ENCODE measurements around the gene ATG16L2.

GRCh38 chr11:72841397-72841796 lies 27.2 kb downstream of the ATG16L2 start:
- no peak for TF ChIP-seq CTCF (tag by site-specific recombination; IDR thresholded peaks at IDR 0.05)
- TF ChIP-seq ZNF561 (tag by site-specific recombination; IDR thresholded peaks at IDR 0.05; ENCODE audit: borderline replicate concordance) = no peak
- TF ChIP-seq ZNF449 (tag by site-specific recombination; IDR thresholded peaks at IDR 0.05) = no peak
- TF ChIP-seq ZNF10 (tag by site-specific recombination; IDR thresholded peaks at IDR 0.05) = no peak
- TF ChIP-seq ZNF24 (tag by site-specific recombination; IDR thresholded peaks at IDR 0.05) = no peak
- TF ChIP-seq ZNF76 (tag by site-specific recombination; IDR thresholded peaks at IDR 0.05; ENCODE audit: borderline replicate concordance, low read depth) = no peak
- TF ChIP-seq ZEB2 (tag by site-specific recombination; IDR thresholded peaks at IDR 0.05) = no peak
- no peak for TF ChIP-seq YY2 (tag by site-specific recombination; IDR thresholded peaks at IDR 0.05)

Measured in HEK293 (cell line).